ENCODE data around the gene PCNP.
"Not testable (repeated sequence)": the region's sequence is repeated elsewhere in the genome, so short reads cannot be mapped to it uniquely, and the experiment has no call there.

PCNP gene

GRCh38 chr3:101603184-101603583 is 29.2 kb downstream of the PCNP start:
- no peak for TF ChIP-seq CTCF (IDR thresholded peaks at IDR 0.05; ENCODE audit: borderline replicate concordance, insufficient read depth, low read depth, low read length)
- H3K4me3 ChIP-seq (ENCODE audit: low read depth, low read length), result no peak overlapping the region

- not testable (repeated sequence) for H3K4me3 ChIP-seq (ENCODE audit: low read depth, low read length)
Observed at GRCh38 chr3:101605398-101605797, 31.4 kb downstream of the PCNP start.

GRCh38 chr3:101611023-101611422 is 37.0 kb downstream of the PCNP start:
- H3K4me3 ChIP-seq (ENCODE audit: low read depth, low read length), result no peak overlapping the region
- no peak for TF ChIP-seq CTCF (IDR thresholded peaks at IDR 0.05; ENCODE audit: borderline replicate concordance, insufficient read depth, low read depth, low read length)

GRCh38 chr3:101613014-101613413 is 39.0 kb downstream of the PCNP start:
- H3K4me3 ChIP-seq (ENCODE audit: low read depth, low read length), result not testable (repeated sequence)

GRCh38 chr3:101615525-101615924 is 41.5 kb downstream of the PCNP start:
- H3K4me3 ChIP-seq (ENCODE audit: low read depth, low read length), result no peak overlapping the region
- TF ChIP-seq CTCF (IDR thresholded peaks at IDR 0.05; ENCODE audit: borderline replicate concordance, insufficient read depth, low read depth, low read length), result no peak

GRCh38 chr3:101617478-101617877 is 43.5 kb downstream of the PCNP start:
- no peak for TF ChIP-seq CTCF (IDR thresholded peaks at IDR 0.05; ENCODE audit: borderline replicate concordance, insufficient read depth, low read depth, low read length)
- H3K4me3 ChIP-seq (ENCODE audit: low read depth, low read length), result no peak overlapping the region

- H3K4me3 ChIP-seq (ENCODE audit: low read depth, low read length), result no peak overlapping the region
- no peak for TF ChIP-seq CTCF (IDR thresholded peaks at IDR 0.05; ENCODE audit: borderline replicate concordance, insufficient read depth, low read depth, low read length)
Observed at GRCh38 chr3:101618726-101619125, 44.7 kb downstream of the PCNP start.

GRCh38 chr3:101619734-101620133 is 45.8 kb downstream of the PCNP start:
- H3K4me3 ChIP-seq (ENCODE audit: low read depth, low read length), result no peak overlapping the region
- no peak for TF ChIP-seq CTCF (IDR thresholded peaks at IDR 0.05; ENCODE audit: borderline replicate concordance, insufficient read depth, low read depth, low read length)
